HG03469 (cell line): Measurements from ENCODE around the gene FAM168A.
"Not testable (repeated sequence)": the region's sequence is repeated elsewhere in the genome, so short reads cannot be mapped to it uniquely, and the experiment has no call there.

ENCODE experiments used
- ATAC-seq: cut with Tn5 transposase; IDR thresholded peaks from one replicate; pipeline ENCODE4 v1.9.1; 2021; ENCODE audit warnings: mild to moderate bottlenecking, moderate library complexity, moderate number of reproducible peaks; ENCODE audit not compliant: unreplicated experiment

Gene FAM168A

GRCh38 chr11:73436859-73437258 is 161.1 kb downstream of the FAM168A start:
- not testable (repeated sequence) for ATAC-seq

GRCh38 chr11:73431396-73431795 is 166.5 kb downstream of the FAM168A start:
- no peak for ATAC-seq

- no peak for ATAC-seq
Observed at GRCh38 chr11:73430326-73430725, 167.6 kb downstream of the FAM168A start.

GRCh38 chr11:73429121-73429750 is 168.7 kb downstream of the FAM168A start:
- ATAC-seq = no peak

- no peak for ATAC-seq
Observed at GRCh38 chr11:73428699-73429098, 169.2 kb downstream of the FAM168A start.

GRCh38 chr11:73428227-73428626 is 169.7 kb downstream of the FAM168A start:
- ATAC-seq = no peak

- no peak for ATAC-seq
Observed at GRCh38 chr11:73426219-73426850, 171.6 kb downstream of the FAM168A start.

GRCh38 chr11:73425108-73425507 is 172.8 kb downstream of the FAM168A start:
- ATAC-seq = no peak

- no peak for ATAC-seq
Observed at GRCh38 chr11:73423506-73423905, 174.4 kb downstream of the FAM168A start.

GRCh38 chr11:73422886-73423285 is 175.0 kb downstream of the FAM168A start:
- no peak for ATAC-seq

GRCh38 chr11:73420136-73420535 is 177.8 kb downstream of the FAM168A start:
- no peak for ATAC-seq

GRCh38 chr11:73416786-73417185 is 181.1 kb downstream of the FAM168A start:
- no peak for ATAC-seq

- no peak for ATAC-seq
Observed at GRCh38 chr11:73415854-73416615, 181.9 kb downstream of the FAM168A start.

- ATAC-seq = no peak
Observed at GRCh38 chr11:73414977-73415651, 182.8 kb downstream of the FAM168A start.

GRCh38 chr11:73413256-73413655 is 184.7 kb downstream of the FAM168A start:
- no peak for ATAC-seq

GRCh38 chr11:73412308-73412707 is 185.6 kb downstream of the FAM168A start:
- no peak for ATAC-seq

- no peak for ATAC-seq
Observed at GRCh38 chr11:73411031-73411430, 186.9 kb downstream of the FAM168A start.

- no peak for ATAC-seq
Observed at GRCh38 chr11:73410627-73411026, 187.3 kb downstream of the FAM168A start.

- ATAC-seq = no peak
Observed at GRCh38 chr11:73409431-73409830, 188.5 kb downstream of the FAM168A start.

GRCh38 chr11:73406619-73407018 is 191.3 kb downstream of the FAM168A start:
- ATAC-seq = no peak

GRCh38 chr11:73406131-73406530 is 191.8 kb downstream of the FAM168A start:
- ATAC-seq = no peak
